Activated T-cell treated with anti-CD3 and anti-CD28 coated beads, Interleukin-2, amount 50 U/mL, for 24 hours (primary cell): ENCODE results near the gene MAGED2.
"Not testable (repeated sequence)": the region's sequence is repeated elsewhere in the genome, so short reads cannot be mapped to it uniquely, and the experiment has no call there.

Experiments used
- DNase-seq: peaks from one replicate; pipeline ENCODE4 v3.0.0-alpha.2; 2020
- H3K27ac Mint-ChIP-seq: 2 replicates; pipeline ENCODE4 v1.8.0; 2020; ENCODE audit warnings: mild to moderate bottlenecking, mixed read lengths
- H3K27me3 Mint-ChIP-seq: 2 replicates; pipeline ENCODE4 v1.8.0; 2020; ENCODE audit warnings: mixed read lengths
- H3K36me3 Mint-ChIP-seq: 2 replicates; pipeline ENCODE4 v1.8.0; 2020; ENCODE audit warnings: low read depth, mixed read lengths
- H3K4me1 Mint-ChIP-seq: 2 replicates; pipeline ENCODE4 v1.8.0; 2020; ENCODE audit warnings: low read depth, mixed read lengths
- H3K4me3 Mint-ChIP-seq: 2 replicates; pipeline ENCODE4 v1.8.0; 2020; ENCODE audit warnings: mild to moderate bottlenecking, moderate library complexity, mixed read lengths
- H3K9me3 Mint-ChIP-seq: 2 replicates; pipeline ENCODE4 v1.8.0; 2020; ENCODE audit warnings: mixed read lengths

Gene MAGED2

DNA sequence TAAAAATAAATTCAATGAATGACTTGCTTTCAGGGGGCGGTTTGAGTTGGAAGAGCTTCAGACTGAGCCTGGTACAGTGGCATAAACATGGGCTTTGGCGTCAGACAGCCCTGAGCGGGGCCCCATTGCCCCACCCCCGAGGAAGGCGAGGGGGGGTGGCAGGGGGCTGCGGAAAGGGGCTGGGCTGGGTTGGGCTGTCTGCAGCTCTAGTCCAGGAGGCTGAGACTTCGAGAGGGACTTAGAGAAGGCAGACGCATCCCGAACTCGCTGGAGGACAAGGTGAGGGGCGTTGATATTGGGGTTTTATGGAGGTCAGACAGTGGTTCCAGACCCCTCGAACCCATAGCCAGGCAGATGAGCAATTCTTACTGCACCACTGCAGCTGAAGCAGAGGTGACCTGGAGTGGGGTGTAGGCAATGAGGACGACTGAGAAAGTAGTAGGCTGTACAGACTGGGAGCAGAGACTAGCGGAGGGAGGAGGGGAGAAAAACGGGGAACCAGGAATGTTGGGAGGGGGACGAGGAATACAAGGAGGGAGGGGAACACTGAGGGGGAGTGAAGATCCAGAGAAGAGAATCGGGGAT, at the start of gene MAGED2:
Gene MAGED2, plus strand, starts transcription at position 222 of the 585 bp plus-strand sequence. CDS start 1,587 bp downstream, outside the sequence.
- peaks cover 19% of the 10 kb centered on the region for H3K36me3 Mint-ChIP-seq
- peaks cover 15% of the 10 kb centered on the region for H3K4me1 Mint-ChIP-seq
- peak within 1 kb of the TSS; percentile 95 for H3K27ac Mint-ChIP-seq
- H3K9me3 Mint-ChIP-seq: no peaks in the 10 kb centered on the region
- H3K27me3 Mint-ChIP-seq: peaks cover 32% of the 10 kb centered on the region
- DNase-seq: peak; percentile 53
- peak within 1 kb of the TSS; percentile 85 for H3K4me3 Mint-ChIP-seq

DNA sequence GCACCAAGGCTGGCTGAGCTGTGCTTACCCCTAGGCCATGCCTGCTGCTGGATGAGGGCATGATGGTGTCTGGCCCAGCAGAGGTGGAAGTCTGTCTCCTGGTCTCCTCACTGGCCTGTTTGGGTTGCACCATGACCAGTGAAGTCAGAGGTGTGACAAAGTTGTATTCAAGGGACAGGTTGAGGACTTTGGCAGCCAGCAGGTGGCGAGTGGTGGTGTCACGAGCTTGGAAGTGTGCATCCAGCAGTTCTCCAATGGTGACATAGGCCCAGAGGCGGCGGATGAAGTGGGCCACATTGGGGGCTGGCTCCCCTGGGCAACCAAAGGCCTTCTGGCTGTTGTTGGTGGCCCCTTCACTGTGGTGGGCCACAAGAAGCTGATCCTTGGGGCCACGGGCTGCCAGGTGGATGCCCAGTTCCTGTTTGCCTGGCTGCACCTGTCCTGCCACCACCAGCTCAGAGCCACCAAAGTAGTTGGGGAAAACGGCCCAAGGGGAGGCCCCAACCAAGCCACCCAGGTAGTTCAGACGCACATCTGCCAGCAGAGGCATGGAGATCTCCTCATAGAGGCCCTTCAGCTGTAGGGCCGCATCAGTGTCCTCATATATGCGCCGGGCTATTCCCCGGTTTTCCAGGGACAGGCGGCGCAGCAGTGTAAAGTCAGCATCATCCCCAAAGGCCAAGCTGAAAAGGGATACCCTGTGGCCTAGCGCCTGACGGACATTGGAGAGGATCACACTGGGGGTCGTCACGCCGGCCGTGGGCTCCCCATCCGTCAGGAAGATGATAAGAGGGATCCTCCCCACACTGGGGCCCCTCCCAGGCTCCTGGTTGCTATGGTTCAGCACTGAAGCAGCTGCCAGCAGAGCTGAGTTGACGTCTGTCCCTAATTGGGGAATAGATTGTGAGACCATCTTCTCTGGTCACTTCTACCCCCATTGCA, 49.2 kb upstream of the MAGED2 start:
- H3K9me3 Mint-ChIP-seq: peaks cover 3% of the 10 kb centered on the region
- peaks cover 38% of the 10 kb centered on the region for H3K27me3 Mint-ChIP-seq
- DNase-seq: no peak
- no peaks in the 10 kb centered on the region for H3K4me1 Mint-ChIP-seq
- no peak overlapping the region for H3K27ac Mint-ChIP-seq
- no peaks in the 10 kb centered on the region for H3K36me3 Mint-ChIP-seq
- H3K4me3 Mint-ChIP-seq: no peak overlapping the region

GRCh38 chrX:54774391-54775094, 33.0 kb upstream of the MAGED2 start:
- not testable (repeated sequence) for H3K9me3 Mint-ChIP-seq, H3K27ac Mint-ChIP-seq, DNase-seq, H3K36me3 Mint-ChIP-seq, H3K4me3 Mint-ChIP-seq
- H3K27me3 Mint-ChIP-seq: peaks cover 66% of the 10 kb centered on the region
- H3K4me1 Mint-ChIP-seq: peaks cover 11% of the 10 kb centered on the region

- H3K27me3 Mint-ChIP-seq: peaks cover 58% of the 10 kb centered on the region
- no peak overlapping the region for H3K4me3 Mint-ChIP-seq
- no peak for DNase-seq
- no peak overlapping the region for H3K27ac Mint-ChIP-seq
- no peaks in the 10 kb centered on the region for H3K9me3 Mint-ChIP-seq
- peaks cover 11% of the 10 kb centered on the region for H3K4me1 Mint-ChIP-seq
- H3K36me3 Mint-ChIP-seq: no peaks in the 10 kb centered on the region
These were observed 31.5 kb upstream of the MAGED2 start for GRCh38 chrX:54776061-54776460.

DNA sequence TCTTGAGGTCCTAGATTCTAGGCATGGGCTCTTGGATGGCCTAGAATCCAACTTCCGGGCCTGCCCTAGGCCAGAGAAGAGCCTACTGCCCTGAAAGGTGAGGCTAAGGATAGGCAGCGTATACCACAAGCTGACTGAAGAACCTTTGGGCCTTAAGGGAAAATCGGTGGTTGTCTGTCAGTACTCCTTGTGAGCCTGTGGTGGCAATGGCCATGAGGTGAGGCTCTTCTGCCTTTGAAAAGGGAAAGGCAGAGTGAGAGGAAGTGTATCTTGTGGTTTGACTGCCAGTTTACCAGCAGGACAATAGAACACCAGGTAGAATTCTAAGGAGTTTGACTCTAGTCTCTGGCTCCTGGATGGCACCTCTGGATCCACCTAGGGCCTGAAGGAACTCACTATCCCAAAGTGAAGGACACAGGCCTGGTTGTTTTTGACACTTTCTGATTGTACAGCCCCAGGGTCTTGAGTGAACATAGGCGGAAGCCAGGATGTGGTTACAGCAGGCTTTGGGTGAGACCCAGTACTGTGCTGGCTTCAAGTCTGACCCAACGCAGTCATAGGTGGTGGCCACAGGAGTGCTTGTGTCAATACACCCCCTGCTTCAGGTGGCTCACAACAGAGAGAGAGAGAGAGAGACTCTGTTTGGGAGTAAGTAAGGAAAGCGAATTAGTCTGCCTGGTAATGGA, 30.4 kb upstream of the MAGED2 start:
- no peak for DNase-seq

GRCh38 chrX:54785901-54786300, 21.6 kb upstream of the MAGED2 start:
- H3K36me3 Mint-ChIP-seq: no peaks in the 10 kb centered on the region
- no peak for DNase-seq
- no peak overlapping the region for H3K27ac Mint-ChIP-seq
- H3K4me1 Mint-ChIP-seq: no peaks in the 10 kb centered on the region
- no peaks in the 10 kb centered on the region for H3K9me3 Mint-ChIP-seq
- peaks cover 14% of the 10 kb centered on the region for H3K27me3 Mint-ChIP-seq
- H3K4me3 Mint-ChIP-seq: no peak overlapping the region

More for the DNA sequence above, 30.4 kb upstream of the MAGED2 start:
- H3K36me3 Mint-ChIP-seq: no peaks in the 10 kb centered on the region
- H3K27ac Mint-ChIP-seq: no peak overlapping the region
- H3K27me3 Mint-ChIP-seq: peaks cover 48% of the 10 kb centered on the region
- H3K4me3 Mint-ChIP-seq: no peak overlapping the region
- peaks cover 11% of the 10 kb centered on the region for H3K4me1 Mint-ChIP-seq
- no peaks in the 10 kb centered on the region for H3K9me3 Mint-ChIP-seq

- H3K36me3 Mint-ChIP-seq: no peaks in the 10 kb centered on the region
- H3K4me3 Mint-ChIP-seq: no peak overlapping the region
- peaks cover 23% of the 10 kb centered on the region for H3K27me3 Mint-ChIP-seq
- no peaks in the 10 kb centered on the region for H3K9me3 Mint-ChIP-seq
- peak; percentile 54 for DNase-seq
- H3K4me1 Mint-ChIP-seq: no peaks in the 10 kb centered on the region
- H3K27ac Mint-ChIP-seq: no peak overlapping the region
These were observed 20.6 kb upstream of the MAGED2 start for GRCh38 chrX:54786967-54787366.

DNA sequence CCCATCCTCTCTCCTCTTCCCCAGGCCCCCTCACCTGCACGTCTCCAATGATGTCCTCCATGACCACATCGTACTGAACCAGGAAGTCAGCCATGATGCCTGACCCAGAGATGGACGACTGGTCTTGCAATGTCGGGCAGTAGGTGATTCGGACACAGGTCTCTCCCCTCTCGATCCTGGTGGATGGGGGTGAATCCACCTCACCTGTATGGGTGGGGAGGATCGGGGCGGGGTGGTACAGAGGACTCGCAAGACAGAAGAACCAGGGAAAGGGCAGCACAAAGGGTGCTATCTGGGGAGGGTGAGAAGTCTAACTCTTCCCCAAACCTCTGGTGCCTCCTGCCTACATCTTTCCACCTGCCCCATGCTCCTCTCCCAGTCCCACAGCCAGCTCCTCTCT, 19.1 kb upstream of the MAGED2 start:
- Mint-ChIP-seq H3K27me3 (peaks cover 28% of the 10 kb centered on the region), H3K4me3 (no peak overlapping the region), H3K4me1 (no peaks in the 10 kb centered on the region), H3K36me3 (no peaks in the 10 kb centered on the region), H3K9me3 (no peaks in the 10 kb centered on the region), H3K27ac (no peak overlapping the region)
- DNase-seq: no peak

- not testable (repeated sequence) for H3K4me3 Mint-ChIP-seq, H3K4me1 Mint-ChIP-seq, H3K27ac Mint-ChIP-seq, H3K36me3 Mint-ChIP-seq, DNase-seq, H3K9me3 Mint-ChIP-seq
- H3K27me3 Mint-ChIP-seq: peaks cover 35% of the 10 kb centered on the region
These were observed 18.1 kb upstream of the MAGED2 start for GRCh38 chrX:54789405-54789804.

GRCh38 chrX:54794028-54794427, 13.5 kb upstream of the MAGED2 start:
- Mint-ChIP-seq H3K9me3 (no peaks in the 10 kb centered on the region), H3K4me3 (no peak overlapping the region), H3K36me3 (no peaks in the 10 kb centered on the region), H3K27ac (no peak overlapping the region), H3K4me1 (no peaks in the 10 kb centered on the region), H3K27me3 (peaks cover 37% of the 10 kb centered on the region)
- DNase-seq: no peak

DNA sequence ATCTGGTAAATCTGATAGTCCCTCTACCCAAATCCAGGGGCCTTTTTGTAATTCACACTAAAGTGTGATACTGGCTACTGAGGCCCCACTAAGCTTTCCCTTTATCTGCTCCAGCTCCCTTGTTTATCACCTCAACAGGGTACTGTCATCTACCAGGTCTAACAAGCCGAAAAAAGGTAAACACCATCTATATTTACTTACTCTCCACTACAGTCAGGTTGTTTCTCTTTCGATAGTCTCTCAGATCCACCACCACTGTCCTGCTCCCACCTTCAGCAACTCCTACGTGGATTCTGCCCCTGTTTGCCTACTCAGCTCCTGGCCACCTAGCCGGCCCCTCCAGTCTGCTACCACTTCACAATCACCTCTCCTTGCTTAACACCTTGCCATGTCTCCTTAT, 12.8 kb upstream of the MAGED2 start:
- no peak overlapping the region for H3K27ac Mint-ChIP-seq
- H3K9me3 Mint-ChIP-seq: no peaks in the 10 kb centered on the region
- H3K27me3 Mint-ChIP-seq: peaks cover 41% of the 10 kb centered on the region
- no peaks in the 10 kb centered on the region for H3K36me3 Mint-ChIP-seq
- H3K4me1 Mint-ChIP-seq: no peaks in the 10 kb centered on the region
- no peak overlapping the region for H3K4me3 Mint-ChIP-seq
- DNase-seq: no peak

- Mint-ChIP-seq H3K27ac (no peak within 1 kb of the TSS), H3K4me3 (no peak within 1 kb of the TSS), H3K27me3 (peaks cover 33% of the 10 kb centered on the region), H3K4me1 (no peaks in the 10 kb centered on the region), H3K9me3 (no peaks in the 10 kb centered on the region), H3K36me3 (no peaks in the 10 kb centered on the region)
- no peak for DNase-seq
These were observed 9.4 kb upstream of the MAGED2 start, which contains the start of gene ITIH6 for GRCh38 chrX:54798137-54798536. ITIH6 (minus strand) TSS chrX:54798255; CDS start chrX:54798210, 45 bp downstream.

- peaks cover 30% of the 10 kb centered on the region for H3K27me3 Mint-ChIP-seq
- H3K4me1 Mint-ChIP-seq: no peaks in the 10 kb centered on the region
- no peak for DNase-seq
- H3K27ac Mint-ChIP-seq: no peak overlapping the region
- H3K4me3 Mint-ChIP-seq: no peak overlapping the region
- H3K9me3 Mint-ChIP-seq: no peaks in the 10 kb centered on the region
- H3K36me3 Mint-ChIP-seq: no peaks in the 10 kb centered on the region
These were observed 8.5 kb upstream of the MAGED2 start for GRCh38 chrX:54799046-54799445.

GRCh38 chrX:54808109-54808604, 612 bp downstream of the MAGED2 start:
- H3K27me3 Mint-ChIP-seq: peaks cover 29% of the 10 kb centered on the region
- H3K27ac Mint-ChIP-seq: peak overlapping the region; percentile 95
- H3K36me3 Mint-ChIP-seq: peaks cover 23% of the 10 kb centered on the region
- peaks cover 15% of the 10 kb centered on the region for H3K4me1 Mint-ChIP-seq
- DNase-seq: no peak
- peak overlapping the region; percentile 85 for H3K4me3 Mint-ChIP-seq
- H3K9me3 Mint-ChIP-seq: no peaks in the 10 kb centered on the region
